IMR-90 (cell line): ENCODE results near the gene FSIP2. TPM values are rescaled to one million over a fixed set of nuclear protein-coding genes. Genes with fewer than 3 reads are reported as not detected.

Experiments used
- ATAC-seq: fragments of 200-7000 bp; cut with Tn5 transposase; 2 replicates; pipeline ENCODE4 v1.9.1; 2020; ENCODE audit warnings: low read depth, mild to moderate bottlenecking, moderate library complexity
- BruUV-seq: library from RNA; stranded (reverse); fragments of 400-500 nt; replicated peaks from 2 replicates; lab custom pipeline; 2021; lab: Mats Ljungman, UMichigan
- CTCF ChIA-PET: fragments of 300-600 bp; formaldehyde crosslinking; extraction: SDS; loops from one replicate; lab custom pipeline; 2021; ENCODE audit warnings: antibody characterized with exemption; lab: Yijun Ruan, JAX
- POLR2A ChIA-PET: fragments of 300-600 bp; sonication (Branson Sonifier 250); formaldehyde crosslinking; loops from one replicate; lab custom pipeline; 2022; ENCODE audit warnings: antibody characterized with exemption; ENCODE audit not compliant: unreplicated experiment; lab: Charles Lee
- DNase-seq: peaks from one replicate; pipeline ENCODE4 v3.0.0; 2013
- H2AFZ ChIP-seq: replicated peaks from 2 replicates; pipeline ENCODE3; 2013; ENCODE audit warnings: low read length, mild to moderate bottlenecking; ENCODE audit not compliant: poor library complexity
- H2AK5ac ChIP-seq: 2 replicates; pipeline ENCODE4 v1.6.1; 2013; ENCODE audit warnings: low read depth, low read length, inconsistent platforms
- H2AK9ac ChIP-seq: replicated peaks from 2 replicates; pipeline ENCODE3; 2013; ENCODE audit warnings: mild to moderate bottlenecking, low read depth, low read length, moderate library complexity; ENCODE audit not compliant: poor library complexity
- H2BK120ac ChIP-seq: 2 replicates; pipeline ENCODE4 v1.6.1; 2013; ENCODE audit warnings: low read depth, low read length, inconsistent platforms
- H2BK15ac ChIP-seq: 3 replicates; pipeline ENCODE4 v1.6.1; 2013; ENCODE audit warnings: low read depth, low read length, inconsistent platforms
- H2BK20ac ChIP-seq: 2 replicates; pipeline ENCODE4 v1.6.1; 2013; ENCODE audit warnings: low read depth, mild to moderate bottlenecking, inconsistent platforms, low read length, moderate library complexity
- H2BK5ac ChIP-seq: 2 replicates; pipeline ENCODE4 v1.6.1; 2013; ENCODE audit warnings: mild to moderate bottlenecking, low read depth, low read length, inconsistent platforms; ENCODE audit not compliant: poor library complexity, severe bottlenecking
- H3K14ac ChIP-seq: replicated peaks from 2 replicates; pipeline ENCODE4 v1.6.1; 2013; ENCODE audit warnings: low read depth, low read length, inconsistent platforms
- H3K18ac ChIP-seq: 2 replicates; pipeline ENCODE4 v1.6.1; 2013; ENCODE audit warnings: low read depth, low read length, control low read depth
- H3K23ac ChIP-seq: 2 replicates; pipeline ENCODE4 v1.6.1; 2013; ENCODE audit warnings: low read depth, low read length, inconsistent platforms
- H3K27ac ChIP-seq: 2 replicates; pipeline ENCODE4 v1.5.1; 2013; ENCODE audit warnings: mild to moderate bottlenecking, control low read depth, low read length; ENCODE audit not compliant: insufficient read depth
- H3K27me3 ChIP-seq: 2 replicates; pipeline ENCODE4 v1.6.1; 2013; ENCODE audit warnings: low read length; ENCODE audit not compliant: control insufficient read depth, insufficient read depth
- H3K36me3 ChIP-seq: 2 replicates; pipeline ENCODE4 v1.6.1; 2013; ENCODE audit warnings: low read length, mixed read lengths; ENCODE audit not compliant: control insufficient read depth, insufficient read depth
- H3K4ac ChIP-seq: 2 replicates; pipeline ENCODE4 v1.6.1; 2013; ENCODE audit warnings: low read depth, low read length, inconsistent platforms
- H3K4me1 ChIP-seq: 2 replicates; pipeline ENCODE4 v1.6.1; 2013; ENCODE audit warnings: low read length, mixed read lengths; ENCODE audit not compliant: control insufficient read depth, insufficient read depth
- H3K4me2 ChIP-seq: 2 replicates; pipeline ENCODE4 v1.6.1; 2013; ENCODE audit warnings: low read depth, mild to moderate bottlenecking, control low read depth, low read length, moderate library complexity
- H3K4me3 ChIP-seq: 2 replicates; pipeline ENCODE4 v1.5.1; 2013; ENCODE audit warnings: low read depth, mild to moderate bottlenecking, control low read depth, low read length, moderate library complexity; ENCODE audit not compliant: insufficient read depth
- H3K56ac ChIP-seq: 2 replicates; pipeline ENCODE4 v1.6.1; 2013; ENCODE audit warnings: low read length, inconsistent platforms; ENCODE audit not compliant: insufficient read depth; ENCODE audit errors: extremely low read depth
- H3K79me1 ChIP-seq, 2 experiments: 2 replicates each; pipeline ENCODE4 v1.6.1; 2013; ENCODE audit warnings: low read length in 2 of 2, inconsistent platforms in 1 of 2, low read depth in 1 of 2
- H3K9ac ChIP-seq: 2 replicates; pipeline ENCODE4 v1.6.1; 2013; ENCODE audit warnings: low read depth, low read length, control low read depth
- H3K9me1 ChIP-seq: 2 replicates; pipeline ENCODE4 v1.6.1; 2013; ENCODE audit warnings: low read length, inconsistent platforms; ENCODE audit not compliant: insufficient read depth
- H3K9me3 ChIP-seq: 2 replicates; pipeline ENCODE4 v1.6.1; 2013; ENCODE audit warnings: low read length; ENCODE audit not compliant: control insufficient read depth, insufficient read depth
- H4K20me1 ChIP-seq: 2 replicates; pipeline ENCODE4 v1.6.1; 2013; ENCODE audit warnings: low read length, inconsistent platforms; ENCODE audit not compliant: insufficient read depth
- H4K5ac ChIP-seq: 2 replicates; pipeline ENCODE4 v1.6.1; 2013; ENCODE audit warnings: mild to moderate bottlenecking, low read depth, low read length, control low read depth
- H4K8ac ChIP-seq, 2 experiments: 2 replicates each; pipeline ENCODE4 v1.6.1; 2013; ENCODE audit warnings: low read depth in 2 of 2, low read length in 2 of 2, control low read depth in 1 of 2, inconsistent platforms in 1 of 2
- H4K91ac ChIP-seq: 2 replicates; pipeline ENCODE4 v1.6.1; 2013; ENCODE audit warnings: low read depth, low read length, inconsistent platforms; ENCODE audit not compliant: insufficient read depth
- BHLHE40 ChIP-seq: fragments of 150-350 bp; IDR thresholded peaks from 2 replicates; pipeline ENCODE4 v1.6.1; 2016; ENCODE audit warnings: mild to moderate bottlenecking, low read depth, low read length
- CEBPB ChIP-seq: IDR thresholded peaks from 2 replicates; pipeline ENCODE4 v1.6.1; 2012; ENCODE audit warnings: low read depth, low read length, improper control_type of control experiment
- CHD1 ChIP-seq: IDR thresholded peaks from 2 replicates; pipeline ENCODE4 v1.6.1; 2012; ENCODE audit warnings: low read depth, low read length, improper control_type of control experiment
- FOS ChIP-seq: fragments of 150-350 bp; IDR thresholded peaks from 2 replicates; pipeline ENCODE4 v1.6.1; 2016; ENCODE audit warnings: low read depth, low read length
- MAFK ChIP-seq: IDR thresholded peaks from 2 replicates; pipeline ENCODE4 v1.6.1; 2012; ENCODE audit warnings: low read depth, low read length, improper control_type of control experiment
- MAZ ChIP-seq: IDR thresholded peaks from 2 replicates; pipeline ENCODE4 v1.6.1; 2012; ENCODE audit warnings: low read depth, mild to moderate bottlenecking, low read length, improper control_type of control experiment, moderate library complexity, borderline replicate concordance
- MXI1 ChIP-seq: IDR thresholded peaks from 2 replicates; pipeline ENCODE4 v1.6.1; 2012; ENCODE audit warnings: low read depth, mild to moderate bottlenecking, low read length, moderate library complexity, borderline replicate concordance
- NFE2L2 ChIP-seq: fragments of 150-350 bp; IDR thresholded peaks from 2 replicates; pipeline ENCODE4 v1.6.1; 2016; ENCODE audit warnings: low read depth, mild to moderate bottlenecking, low read length
- POLR2A ChIP-seq: IDR thresholded peaks from 2 replicates; pipeline ENCODE4 v1.6.1; 2012; ENCODE audit warnings: mild to moderate bottlenecking, low read depth, low read length
- RAD21 ChIP-seq: IDR thresholded peaks from 2 replicates; pipeline ENCODE4 v1.6.1; 2012; ENCODE audit warnings: low read length, improper control_type of control experiment
- RCOR1 ChIP-seq: IDR thresholded peaks from 2 replicates; pipeline ENCODE4 v1.6.1; 2012; ENCODE audit warnings: mild to moderate bottlenecking, low read length, improper control_type of control experiment; ENCODE audit not compliant: insufficient replicate concordance
- RFX5 ChIP-seq: IDR thresholded peaks from 2 replicates; pipeline ENCODE4 v1.8.0; 2012; ENCODE audit warnings: low read depth, mild to moderate bottlenecking, low read length, moderate library complexity
- SMC3 ChIP-seq: fragments of 150-350 bp; IDR thresholded peaks from 2 replicates; pipeline ENCODE4 v1.6.1; 2016; ENCODE audit warnings: low read depth, mild to moderate bottlenecking, antibody characterized with exemption, low read length, moderate library complexity
- dilution Hi-C: fragments of 300-500 bp; cut with HindIII; formaldehyde crosslinking; loops from one replicate; pipeline ENCODE4 v1.14.3; 2018; ENCODE audit warnings: low sequenced_read_pairs; ENCODE audit not compliant: unreplicated experiment
- in situ Hi-C: fragments of 300-500 bp; cut with MboI; formaldehyde crosslinking; loops from 3 replicates; pipeline ENCODE4 v1.14.3; 2019; ENCODE audit warnings: low sequenced_read_pairs, inconsistent platforms, mixed read lengths
- intact Hi-C: fragments of 100-400 bp; cut with micrococcal nuclease; formaldehyde crosslinking; loops from 2 replicates; pipeline ENCODE4 v1.10.0; 2022
- polyA plus RNA-seq, 3 experiments: library from polyadenylated mRNA; depleted of rRNA; stranded (reverse); fragments of >200 nt; gene quantifications; 2 replicates each; pipeline ENCODE4 v1.2.3, GENCODE V29; 2012; ENCODE audit warnings: low replicate concordance in 1 of 3
- total RNA-seq: library from RNA; depleted of rRNA; stranded (reverse); fragments of >200 nt; gene quantifications from 2 replicates; pipeline ENCODE4 v1.2.3, GENCODE V29; 2012
- TF ChIP-seq, protein P1 (sequence below): conservative IDR thresholded peaks from 2 replicates; pipeline ENCODE4 v1.5.1; 2012; ENCODE audit warnings: mild to moderate bottlenecking, low read depth, low read length, improper control_type of control experiment
- TF ChIP-seq, protein P2 (sequence below): fragments of 150-350 bp; IDR thresholded peaks from 2 replicates; pipeline ENCODE4 v1.6.1; 2016; ENCODE audit warnings: low read depth, mild to moderate bottlenecking, low read length, moderate library complexity, borderline replicate concordance
- TF ChIP-seq, protein P3 (sequence below): fragments of 150-350 bp; IDR thresholded peaks from 2 replicates; pipeline ENCODE4 v1.6.1; 2017; ENCODE audit warnings: mild to moderate bottlenecking, antibody characterized with exemption, low read length, low read depth

The FSIP2 gene
- total and polyA plus RNA-seq, 2 of the 4 experiments (the other 2 are of a cell fraction): under 0.01 to 0.02 TPM

DNA sequence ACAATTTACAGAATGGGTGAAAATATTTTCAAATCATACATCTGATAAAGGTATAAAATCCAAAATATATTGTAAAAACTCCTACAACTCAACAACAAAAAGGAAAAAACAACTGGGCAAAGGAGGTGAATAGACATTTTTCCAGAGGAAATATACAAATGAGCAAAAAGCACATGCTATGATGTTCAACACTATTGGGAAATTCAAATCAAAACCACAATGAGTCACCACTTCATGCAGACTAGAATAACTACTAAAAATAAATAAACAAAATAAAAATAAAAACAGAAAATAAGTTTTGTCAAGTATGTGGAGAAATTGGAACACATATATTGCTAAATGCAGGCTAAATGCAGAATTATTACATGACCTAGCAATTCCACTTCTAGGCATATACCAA lies 120.9 kb downstream of the FSIP2 start:
- ATAC-seq: no peak
- H3K79me1 ChIP-seq: no peaks in the 10 kb centered on the region
- no peak overlapping the region for H3K4me3 ChIP-seq
- no peak overlapping the region for H3K4me2 ChIP-seq
- ChIA-PET POLR2A (no interaction called here), CTCF (no interaction called here)
- dilution Hi-C loops: no loop called here
- no peaks in the 10 kb centered on the region for H3K4me1 ChIP-seq
- no peaks in the 10 kb centered on the region for H3K36me3 ChIP-seq
- H3K4ac ChIP-seq: no peak overlapping the region
- no peak overlapping the region for H2BK20ac ChIP-seq
- TF ChIP-seq, protein P1, sequence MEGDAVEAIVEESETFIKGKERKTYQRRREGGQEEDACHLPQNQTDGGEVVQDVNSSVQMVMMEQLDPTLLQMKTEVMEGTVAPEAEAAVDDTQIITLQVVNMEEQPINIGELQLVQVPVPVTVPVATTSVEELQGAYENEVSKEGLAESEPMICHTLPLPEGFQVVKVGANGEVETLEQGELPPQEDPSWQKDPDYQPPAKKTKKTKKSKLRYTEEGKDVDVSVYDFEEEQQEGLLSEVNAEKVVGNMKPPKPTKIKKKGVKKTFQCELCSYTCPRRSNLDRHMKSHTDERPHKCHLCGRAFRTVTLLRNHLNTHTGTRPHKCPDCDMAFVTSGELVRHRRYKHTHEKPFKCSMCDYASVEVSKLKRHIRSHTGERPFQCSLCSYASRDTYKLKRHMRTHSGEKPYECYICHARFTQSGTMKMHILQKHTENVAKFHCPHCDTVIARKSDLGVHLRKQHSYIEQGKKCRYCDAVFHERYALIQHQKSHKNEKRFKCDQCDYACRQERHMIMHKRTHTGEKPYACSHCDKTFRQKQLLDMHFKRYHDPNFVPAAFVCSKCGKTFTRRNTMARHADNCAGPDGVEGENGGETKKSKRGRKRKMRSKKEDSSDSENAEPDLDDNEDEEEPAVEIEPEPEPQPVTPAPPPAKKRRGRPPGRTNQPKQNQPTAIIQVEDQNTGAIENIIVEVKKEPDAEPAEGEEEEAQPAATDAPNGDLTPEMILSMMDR: no peak
- TF ChIP-seq CEBPB: no peak
- TF ChIP-seq, protein P2, sequence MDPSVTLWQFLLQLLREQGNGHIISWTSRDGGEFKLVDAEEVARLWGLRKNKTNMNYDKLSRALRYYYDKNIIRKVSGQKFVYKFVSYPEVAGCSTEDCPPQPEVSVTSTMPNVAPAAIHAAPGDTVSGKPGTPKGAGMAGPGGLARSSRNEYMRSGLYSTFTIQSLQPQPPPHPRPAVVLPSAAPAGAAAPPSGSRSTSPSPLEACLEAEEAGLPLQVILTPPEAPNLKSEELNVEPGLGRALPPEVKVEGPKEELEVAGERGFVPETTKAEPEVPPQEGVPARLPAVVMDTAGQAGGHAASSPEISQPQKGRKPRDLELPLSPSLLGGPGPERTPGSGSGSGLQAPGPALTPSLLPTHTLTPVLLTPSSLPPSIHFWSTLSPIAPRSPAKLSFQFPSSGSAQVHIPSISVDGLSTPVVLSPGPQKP: no peak
- no peak for TF ChIP-seq CHD1
- no peak for TF ChIP-seq RFX5
- no peak for TF ChIP-seq FOS
- TF ChIP-seq SMC3: no peak
- no peak for TF ChIP-seq MAFK
- no peak for TF ChIP-seq NFE2L2
- TF ChIP-seq BHLHE40: no peak
- no peak for TF ChIP-seq POLR2A
- TF ChIP-seq, protein P3, sequence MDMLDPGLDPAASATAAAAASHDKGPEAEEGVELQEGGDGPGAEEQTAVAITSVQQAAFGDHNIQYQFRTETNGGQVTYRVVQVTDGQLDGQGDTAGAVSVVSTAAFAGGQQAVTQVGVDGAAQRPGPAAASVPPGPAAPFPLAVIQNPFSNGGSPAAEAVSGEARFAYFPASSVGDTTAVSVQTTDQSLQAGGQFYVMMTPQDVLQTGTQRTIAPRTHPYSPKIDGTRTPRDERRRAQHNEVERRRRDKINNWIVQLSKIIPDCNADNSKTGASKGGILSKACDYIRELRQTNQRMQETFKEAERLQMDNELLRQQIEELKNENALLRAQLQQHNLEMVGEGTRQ: no peak
- no peak for TF ChIP-seq RCOR1
- TF ChIP-seq MXI1: no peak
- TF ChIP-seq RAD21: no peak
- TF ChIP-seq MAZ: no peak
- in situ Hi-C loops: no loop called here
- H3K27ac ChIP-seq: no peak overlapping the region
- H4K8ac ChIP-seq: no peak overlapping the region
- H2AK5ac ChIP-seq: no peak overlapping the region
- no peak overlapping the region for H2BK120ac ChIP-seq
- no peak overlapping the region for H2BK15ac ChIP-seq
- H2BK5ac ChIP-seq: no peak overlapping the region
- no peak overlapping the region for H3K9ac ChIP-seq
- no peak for DNase-seq
- no peak overlapping the region for H3K14ac ChIP-seq
- H3K9me3 ChIP-seq: peaks cover 6% of the 10 kb centered on the region
- no peak overlapping the region for H2AK9ac ChIP-seq
- no peaks in the 10 kb centered on the region for H4K20me1 ChIP-seq
- H3K9me1 ChIP-seq: no peaks in the 10 kb centered on the region
- no peak overlapping the region for H2AFZ ChIP-seq
- H3K56ac ChIP-seq: no peak overlapping the region
- H3K23ac ChIP-seq: no peak overlapping the region
- H3K18ac ChIP-seq: no peak overlapping the region
- H4K91ac ChIP-seq: no peak overlapping the region
- no peak overlapping the region for H4K5ac ChIP-seq
- intact Hi-C loops: no loop called here
- BruUV-seq: no TSS peak
- no peaks in the 10 kb centered on the region for H3K27me3 ChIP-seq
